IMR-90 (cell line): Measurements from ENCODE around the gene CPNE6. TPM values are rescaled to one million over a fixed set of nuclear protein-coding genes. Genes with fewer than 3 reads are reported as not detected.

Experiments used
- ATAC-seq: fragments of 200-7000 bp; cut with Tn5 transposase; 2 replicates; pipeline ENCODE4 v1.9.1; 2020; ENCODE audit warnings: low read depth, mild to moderate bottlenecking, moderate library complexity
- BruUV-seq: library from RNA; stranded (reverse); fragments of 400-500 nt; replicated peaks from 2 replicates; lab custom pipeline; 2021; lab: Mats Ljungman, UMichigan
- CTCF ChIA-PET: fragments of 300-600 bp; formaldehyde crosslinking; extraction: SDS; loops from one replicate; lab custom pipeline; 2021; ENCODE audit warnings: antibody characterized with exemption; lab: Yijun Ruan, JAX
- POLR2A ChIA-PET: fragments of 300-600 bp; sonication (Branson Sonifier 250); formaldehyde crosslinking; loops from one replicate; lab custom pipeline; 2022; ENCODE audit warnings: antibody characterized with exemption; ENCODE audit not compliant: unreplicated experiment; lab: Charles Lee
- DNase-seq: peaks from one replicate; pipeline ENCODE4 v3.0.0; 2013
- H2AFZ ChIP-seq: replicated peaks from 2 replicates; pipeline ENCODE3; 2013; ENCODE audit warnings: low read length, mild to moderate bottlenecking; ENCODE audit not compliant: poor library complexity
- H2AK5ac ChIP-seq: 2 replicates; pipeline ENCODE4 v1.6.1; 2013; ENCODE audit warnings: low read depth, low read length, inconsistent platforms
- H2AK9ac ChIP-seq: replicated peaks from 2 replicates; pipeline ENCODE3; 2013; ENCODE audit warnings: mild to moderate bottlenecking, low read depth, low read length, moderate library complexity; ENCODE audit not compliant: poor library complexity
- H2BK120ac ChIP-seq: 2 replicates; pipeline ENCODE4 v1.6.1; 2013; ENCODE audit warnings: low read depth, low read length, inconsistent platforms
- H2BK15ac ChIP-seq: 3 replicates; pipeline ENCODE4 v1.6.1; 2013; ENCODE audit warnings: low read depth, low read length, inconsistent platforms
- H2BK20ac ChIP-seq: 2 replicates; pipeline ENCODE4 v1.6.1; 2013; ENCODE audit warnings: low read depth, mild to moderate bottlenecking, inconsistent platforms, low read length, moderate library complexity
- H2BK5ac ChIP-seq: 2 replicates; pipeline ENCODE4 v1.6.1; 2013; ENCODE audit warnings: mild to moderate bottlenecking, low read depth, low read length, inconsistent platforms; ENCODE audit not compliant: poor library complexity, severe bottlenecking
- H3K14ac ChIP-seq: replicated peaks from 2 replicates; pipeline ENCODE4 v1.6.1; 2013; ENCODE audit warnings: low read depth, low read length, inconsistent platforms
- H3K18ac ChIP-seq: 2 replicates; pipeline ENCODE4 v1.6.1; 2013; ENCODE audit warnings: low read depth, low read length, control low read depth
- H3K23ac ChIP-seq: 2 replicates; pipeline ENCODE4 v1.6.1; 2013; ENCODE audit warnings: low read depth, low read length, inconsistent platforms
- H3K27ac ChIP-seq: 2 replicates; pipeline ENCODE4 v1.5.1; 2013; ENCODE audit warnings: mild to moderate bottlenecking, control low read depth, low read length; ENCODE audit not compliant: insufficient read depth
- H3K27me3 ChIP-seq: 2 replicates; pipeline ENCODE4 v1.6.1; 2013; ENCODE audit warnings: low read length; ENCODE audit not compliant: control insufficient read depth, insufficient read depth
- H3K36me3 ChIP-seq: 2 replicates; pipeline ENCODE4 v1.6.1; 2013; ENCODE audit warnings: low read length, mixed read lengths; ENCODE audit not compliant: control insufficient read depth, insufficient read depth
- H3K4ac ChIP-seq: 2 replicates; pipeline ENCODE4 v1.6.1; 2013; ENCODE audit warnings: low read depth, low read length, inconsistent platforms
- H3K4me1 ChIP-seq: 2 replicates; pipeline ENCODE4 v1.6.1; 2013; ENCODE audit warnings: low read length, mixed read lengths; ENCODE audit not compliant: control insufficient read depth, insufficient read depth
- H3K4me2 ChIP-seq: 2 replicates; pipeline ENCODE4 v1.6.1; 2013; ENCODE audit warnings: low read depth, mild to moderate bottlenecking, control low read depth, low read length, moderate library complexity
- H3K4me3 ChIP-seq: 2 replicates; pipeline ENCODE4 v1.5.1; 2013; ENCODE audit warnings: low read depth, mild to moderate bottlenecking, control low read depth, low read length, moderate library complexity; ENCODE audit not compliant: insufficient read depth
- H3K56ac ChIP-seq: 2 replicates; pipeline ENCODE4 v1.6.1; 2013; ENCODE audit warnings: low read length, inconsistent platforms; ENCODE audit not compliant: insufficient read depth; ENCODE audit errors: extremely low read depth
- H3K79me1 ChIP-seq, 2 experiments: 2 replicates each; pipeline ENCODE4 v1.6.1; 2013; ENCODE audit warnings: low read length in 2 of 2, inconsistent platforms in 1 of 2, low read depth in 1 of 2
- H3K9ac ChIP-seq: 2 replicates; pipeline ENCODE4 v1.6.1; 2013; ENCODE audit warnings: low read depth, low read length, control low read depth
- H3K9me1 ChIP-seq: 2 replicates; pipeline ENCODE4 v1.6.1; 2013; ENCODE audit warnings: low read length, inconsistent platforms; ENCODE audit not compliant: insufficient read depth
- H3K9me3 ChIP-seq: 2 replicates; pipeline ENCODE4 v1.6.1; 2013; ENCODE audit warnings: low read length; ENCODE audit not compliant: control insufficient read depth, insufficient read depth
- H4K20me1 ChIP-seq: 2 replicates; pipeline ENCODE4 v1.6.1; 2013; ENCODE audit warnings: low read length, inconsistent platforms; ENCODE audit not compliant: insufficient read depth
- H4K5ac ChIP-seq: 2 replicates; pipeline ENCODE4 v1.6.1; 2013; ENCODE audit warnings: mild to moderate bottlenecking, low read depth, low read length, control low read depth
- H4K8ac ChIP-seq, 2 experiments: 2 replicates each; pipeline ENCODE4 v1.6.1; 2013; ENCODE audit warnings: low read depth in 2 of 2, low read length in 2 of 2, control low read depth in 1 of 2, inconsistent platforms in 1 of 2
- H4K91ac ChIP-seq: 2 replicates; pipeline ENCODE4 v1.6.1; 2013; ENCODE audit warnings: low read depth, low read length, inconsistent platforms; ENCODE audit not compliant: insufficient read depth
- MAFK ChIP-seq: IDR thresholded peaks from 2 replicates; pipeline ENCODE4 v1.6.1; 2012; ENCODE audit warnings: low read depth, low read length, improper control_type of control experiment
- NFE2L2 ChIP-seq: fragments of 150-350 bp; IDR thresholded peaks from 2 replicates; pipeline ENCODE4 v1.6.1; 2016; ENCODE audit warnings: low read depth, mild to moderate bottlenecking, low read length
- RAD21 ChIP-seq: IDR thresholded peaks from 2 replicates; pipeline ENCODE4 v1.6.1; 2012; ENCODE audit warnings: low read length, improper control_type of control experiment
- RCOR1 ChIP-seq: IDR thresholded peaks from 2 replicates; pipeline ENCODE4 v1.6.1; 2012; ENCODE audit warnings: mild to moderate bottlenecking, low read length, improper control_type of control experiment; ENCODE audit not compliant: insufficient replicate concordance
- WGBS, 2 experiments: methylation state at CpG; one replicate each; pipeline versions ENCODE4 v1.1.5 to v1.1.7; 2013; ENCODE audit warnings: missing lambda C conversion rate in 2 of 2; ENCODE audit not compliant: insufficient read length in 1 of 2; ENCODE audit errors: extremely low coverage in 2 of 2; 5-methylcytosine and 5-hydroxymethylcytosine counted together
- dilution Hi-C: fragments of 300-500 bp; cut with HindIII; formaldehyde crosslinking; loops from one replicate; pipeline ENCODE4 v1.14.3; 2018; ENCODE audit warnings: low sequenced_read_pairs; ENCODE audit not compliant: unreplicated experiment
- in situ Hi-C: fragments of 300-500 bp; cut with MboI; formaldehyde crosslinking; loops from 3 replicates; pipeline ENCODE4 v1.14.3; 2019; ENCODE audit warnings: low sequenced_read_pairs, inconsistent platforms, mixed read lengths
- intact Hi-C: fragments of 100-400 bp; cut with micrococcal nuclease; formaldehyde crosslinking; loops from 2 replicates; pipeline ENCODE4 v1.10.0; 2022
- polyA plus RNA-seq, 3 experiments: library from polyadenylated mRNA; depleted of rRNA; stranded (reverse); fragments of >200 nt; gene quantifications; 2 replicates each; pipeline ENCODE4 v1.2.3, GENCODE V29; 2012; ENCODE audit warnings: low replicate concordance in 1 of 3
- total RNA-seq: library from RNA; depleted of rRNA; stranded (reverse); fragments of >200 nt; gene quantifications from 2 replicates; pipeline ENCODE4 v1.2.3, GENCODE V29; 2012

CPNE6 gene
- total and polyA plus RNA-seq, 2 of the 4 experiments (the other 2 are of a cell fraction), result not detected

DNA sequence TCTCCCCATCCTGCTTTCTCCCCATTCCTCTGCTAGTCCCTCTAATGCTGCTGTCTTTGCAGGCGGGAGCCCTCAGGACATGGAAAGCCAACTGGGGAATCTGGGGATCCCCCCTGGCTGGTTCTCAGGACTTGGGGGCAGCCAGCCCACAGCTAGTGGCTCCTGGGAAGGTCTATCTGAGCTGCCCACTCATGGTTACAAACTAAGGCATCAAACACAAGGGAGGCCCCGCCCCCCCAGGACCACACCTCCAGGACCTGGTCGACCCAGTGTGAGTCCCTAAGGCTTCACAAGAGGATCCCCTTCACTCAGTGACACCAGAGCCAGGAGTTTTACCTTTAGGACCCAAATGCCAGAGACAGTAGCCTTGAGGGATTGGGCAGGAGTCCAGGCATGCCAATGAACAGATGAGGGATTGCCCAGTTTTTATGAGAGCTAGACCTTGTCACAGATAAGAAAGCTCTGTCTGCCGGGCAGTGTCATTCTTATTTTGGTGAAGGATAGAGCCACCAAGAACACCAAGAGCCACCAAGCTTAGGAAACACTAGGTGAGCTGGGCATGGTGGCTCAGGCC, 8.0 kb upstream of the CPNE6 start:
- intact Hi-C loops (no loop called here), dilution Hi-C loops (no loop called here), in situ Hi-C loops (no loop called here)
- no peak overlapping the region for H3K23ac ChIP-seq
- H3K14ac ChIP-seq, result no peak overlapping the region
- H3K9ac ChIP-seq, result no peak overlapping the region
- H2BK15ac ChIP-seq, result no peak overlapping the region
- no peak overlapping the region for H4K91ac ChIP-seq
- no TSS peak for BruUV-seq
- H2BK5ac ChIP-seq, result no peak overlapping the region
- no peaks in the 10 kb centered on the region for H3K36me3 ChIP-seq
- H4K20me1 ChIP-seq, result no peaks in the 10 kb centered on the region
- POLR2A ChIA-PET, result no interaction called here
- no peak overlapping the region for H2BK120ac ChIP-seq
- H3K4me3 ChIP-seq, result no peak overlapping the region
- H2AK5ac ChIP-seq, result no peak overlapping the region
- no peaks in the 10 kb centered on the region for H3K4me1 ChIP-seq
- WGBS, 2 experiments, result no CpG with 5 or more reads among the region's 4 CpGs
- no peak for TF ChIP-seq RCOR1
- TF ChIP-seq RAD21, result no peak
- TF ChIP-seq NFE2L2, result no peak
- no peak for TF ChIP-seq MAFK
- H4K5ac ChIP-seq, result no peak overlapping the region
- no peak overlapping the region for H4K8ac ChIP-seq
- no peak for DNase-seq
- H3K27me3 ChIP-seq, result peaks cover 37% of the 10 kb centered on the region; the same call in 1 of the 2 replicates
- H3K9me3 ChIP-seq, result no peaks in the 10 kb centered on the region
- no peak overlapping the region for H2AK9ac ChIP-seq
- H3K56ac ChIP-seq, result no peak overlapping the region
- H2AFZ ChIP-seq, result no peak overlapping the region
- H3K27ac ChIP-seq, result no peak overlapping the region
- H2BK20ac ChIP-seq, result no peak overlapping the region
- ATAC-seq, result no peak
- no peaks in the 10 kb centered on the region for H3K9me1 ChIP-seq
- CTCF ChIA-PET, result no interaction called here
- H3K18ac ChIP-seq, result no peak overlapping the region
- H3K4ac ChIP-seq, result no peak overlapping the region
- H3K4me2 ChIP-seq, result no peak overlapping the region
- H3K79me1 ChIP-seq, result no peaks in the 10 kb centered on the region
